ENCODE measurements around the gene CHST9.

GRCh38 chr18:26999797-27000196, 185.3 kb downstream of the CHST9 start:
- TF ChIP-seq CTCF (IDR thresholded peaks at IDR 0.05) (no peak), POLR2A (IDR thresholded peaks at IDR 0.05) (no peak)

Data from adrenal gland (tissue), 5 donors.